LNCaP clone FGC (cell line): ENCODE data around the gene GRB10.
"Not testable (repeated sequence)": the region's sequence is repeated elsewhere in the genome, so short reads cannot be mapped to it uniquely, and the experiment has no call there.

Experiments
- DNase-seq: peaks from one replicate; pipeline ENCODE4 v3.0.0-alpha.2; 2011; ENCODE audit warnings: low read depth
- H3K4me3 ChIP-seq: 2 replicates; pipeline ENCODE4 v1.5.1; 2011; ENCODE audit warnings: mild to moderate bottlenecking, low read depth, low read length, control low read depth
- CTCF ChIP-seq: IDR thresholded peaks from 2 replicates; pipeline ENCODE4 v1.5.1; 2012; ENCODE audit warnings: mild to moderate bottlenecking; ENCODE audit not compliant: control insufficient read depth, insufficient read depth; ENCODE audit errors: extremely low read depth

The GRB10 gene

GRCh38 chr7:50780436-50780835 lies 2.3 kb downstream of the GRB10 start:
- no peak overlapping the region for H3K4me3 ChIP-seq
- DNase-seq, result no peak

GRCh38 chr7:50779427-50779826 lies 3.3 kb downstream of the GRB10 start:
- no peak for DNase-seq
- no peak for TF ChIP-seq CTCF
- no peak overlapping the region for H3K4me3 ChIP-seq

More at GRCh38 chr7:50780436-50780835, 2.3 kb downstream of the GRB10 start:
- no peak for TF ChIP-seq CTCF

GRCh38 chr7:50778189-50778588 lies 4.5 kb downstream of the GRB10 start:
- no peak for DNase-seq
- H3K4me3 ChIP-seq, result no peak overlapping the region
- TF ChIP-seq CTCF, result no peak

GRCh38 chr7:50775836-50776235 lies 6.9 kb downstream of the GRB10 start:
- H3K4me3 ChIP-seq, result no peak overlapping the region
- no peak for TF ChIP-seq CTCF

GRCh38 chr7:50775231-50775630 lies 7.5 kb downstream of the GRB10 start:
- TF ChIP-seq CTCF, result no peak
- H3K4me3 ChIP-seq, result no peak overlapping the region
- DNase-seq, result no peak

More at GRCh38 chr7:50775836-50776235, 6.9 kb downstream of the GRB10 start:
- DNase-seq, result no peak

- DNase-seq, result no peak
- no peak overlapping the region for H3K4me3 ChIP-seq
- no peak for TF ChIP-seq CTCF
Measured at GRCh38 chr7:50774319-50774718, 8.4 kb downstream of the GRB10 start.

GRCh38 chr7:50773071-50773470 lies 9.6 kb downstream of the GRB10 start:
- H3K4me3 ChIP-seq, DNase-seq: not testable (repeated sequence)
